Common myeloid progenitor, CD34-positive (primary cell): Measurements from ENCODE around the gene SF1.

Source experiments
- CTCF ChIA-PET: fragments of 350-600 bp; sonication (Branson Sonifier 250); formaldehyde crosslinking; loops from one replicate; lab custom pipeline; 2021; ENCODE audit warnings: antibody characterized with exemption; lab: Charles Lee
- POLR2A ChIA-PET: fragments of 350-600 bp; sonication (Branson Sonifier 250); formaldehyde crosslinking; loops from one replicate; lab custom pipeline; 2021; ENCODE audit warnings: antibody characterized with exemption; lab: Charles Lee
- DNase-seq, 3 donors: peaks; one replicate each; pipeline versions ENCODE4 v3.0.0 to v3.0.0-alpha.2; 2013
- H3K27ac ChIP-seq, 2 experiments: 1 replicate in 1 of 2; 2 replicates in 1 of 2; pipeline ENCODE4 v1.7.0; 2013; ENCODE audit warnings: inconsistent platforms in 2 of 2, low read length in 2 of 2, mild to moderate bottlenecking in 2 of 2, low read depth in 1 of 2, moderate library complexity in 1 of 2; ENCODE audit not compliant: severe bottlenecking in 2 of 2, insufficient read depth in 1 of 2, poor library complexity in 1 of 2
- H3K27me3 ChIP-seq, 5 experiments: replicated peaks in 2 of 5; 1 replicate in 3 of 5; 2 replicates in 2 of 5; pipeline versions ENCODE4 v1.6.1 to v1.7.0; 2013; ENCODE audit warnings: low read length in 4 of 5, mild to moderate bottlenecking in 2 of 5, moderate library complexity in 2 of 5, inconsistent platforms in 1 of 5; ENCODE audit not compliant: insufficient read depth in 5 of 5, control insufficient read depth in 4 of 5
- H3K36me3 ChIP-seq, 4 experiments: 1 replicate in 2 of 4; 2 replicates in 2 of 4; pipeline versions ENCODE4 v1.6.1 to v1.7.0; 2013; ENCODE audit warnings: low read length in 3 of 4, control low read depth in 1 of 4, mild to moderate bottlenecking in 1 of 4; ENCODE audit not compliant: control insufficient read depth in 4 of 4, insufficient read depth in 4 of 4
- H3K4me1 ChIP-seq, 4 experiments: 1 replicate in 3 of 4; 2 replicates in 1 of 4; pipeline versions ENCODE4 v1.6.1 to v1.7.1; 2013; ENCODE audit warnings: low read length in 3 of 4, mild to moderate bottlenecking in 3 of 4, control low read depth in 1 of 4, inconsistent platforms in 1 of 4, moderate library complexity in 1 of 4; ENCODE audit not compliant: control insufficient read depth in 4 of 4, insufficient read depth in 4 of 4; ENCODE audit errors: control extremely low read depth in 1 of 4
- H3K4me3 ChIP-seq, 7 experiments: 1 replicate in 4 of 7; 2 replicates in 3 of 7; pipeline versions ENCODE4 v1.5.1 to v1.7.0; 2013; ENCODE audit warnings: mild to moderate bottlenecking in 7 of 7, low read length in 6 of 7, moderate library complexity in 6 of 7, inconsistent platforms in 2 of 7, low read depth in 2 of 7, control low read depth in 1 of 7; ENCODE audit not compliant: insufficient read depth in 4 of 7, control insufficient read depth in 1 of 7; ENCODE audit errors: extremely low read depth in 1 of 7
- H3K9me3 ChIP-seq, 5 experiments: 1 replicate in 4 of 5; 2 replicates in 1 of 5; pipeline versions ENCODE4 v1.6.1 to v1.7.1; 2013; ENCODE audit warnings: low read length in 4 of 5, mild to moderate bottlenecking in 2 of 5, inconsistent platforms in 1 of 5, low read depth in 1 of 5, moderate library complexity in 1 of 5; ENCODE audit not compliant: control insufficient read depth in 4 of 5, insufficient read depth in 2 of 5; ENCODE audit errors: control extremely low read depth in 1 of 5
- WGBS: methylation state at CpG from one replicate; pipeline ENCODE4 v1.1.5; 2013; ENCODE audit not compliant: insufficient coverage; 5-methylcytosine and 5-hydroxymethylcytosine counted together

SF1 gene

GRCh38 chr11:64718084-64718779 lies 60.1 kb downstream of the SF1 start:
- CTCF ChIA-PET = interaction anchor here (0.9 to 2.1 kb wide), 8 partner anchors 9 to 68 kb away, joined by 3 to 8 read pairs (median 4); no protein-coding TSS in a partner anchor
- Histone ChIP-seq H3K27me3 (peaks cover 0 to 59% (median 23%) of the 10 kb centered on the region in 5 experiments), H3K4me1 (peaks cover 0 to 29% (median 15%) of the 10 kb centered on the region in 4 experiments), H3K36me3 (no peaks in the 10 kb centered on the region), H3K9me3 (no peaks in the 10 kb centered on the region), H3K4me3 (no peak overlapping the region), H3K27ac (no peak overlapping the region)
- DNase-seq = no peak
- POLR2A ChIA-PET = no interaction called here
- WGBS = 91% methylated on average over 11 of the region's 15 CpGs

GRCh38 chr11:64717268-64717578 lies 61.1 kb downstream of the SF1 start:
- Histone ChIP-seq H3K27ac (no peak overlapping the region), H3K4me3 (no peak overlapping the region), H3K27me3 (peaks cover 0 to 64% (median 21%) of the 10 kb centered on the region in 5 experiments), H3K4me1 (peaks cover 0 to 36% (median 23%) of the 10 kb centered on the region in 4 experiments), H3K36me3 (no peaks in the 10 kb centered on the region), H3K9me3 (no peaks in the 10 kb centered on the region)
- ChIA-PET CTCF (interaction anchor here (0.9 to 2.6 kb wide), 8 partner anchors 9 to 63 kb away, joined by 3 to 10 read pairs (median 4); no protein-coding TSS in a partner anchor), POLR2A (no interaction called here)
- 89% methylated on average over 3 of the region's 4 CpGs for whole genome bisulfite sequencing
- no peak for DNase-seq

GRCh38 chr11:64716473-64717267 lies 61.7 kb downstream of the SF1 start:
- WGBS = 54% methylated on average over 21 of the region's 21 CpGs
- H3K4me3 ChIP-seq = peak overlapping the region in 1 of 7 experiments; percentile 26
- no peaks in the 10 kb centered on the region for H3K9me3 ChIP-seq
- peaks cover 0 to 34% (median 28%) of the 10 kb centered on the region in 4 experiments for H3K4me1 ChIP-seq
- H3K27ac ChIP-seq = no peak overlapping the region
- CTCF ChIA-PET = interaction anchor here (0.6 to 2.6 kb wide), 10 partner anchors 9 to 559 kb away, joined by 3 to 10 read pairs (median 4); partner anchors contain the start of gene RASGRP2
- peaks cover 0 to 64% (median 22%) of the 10 kb centered on the region in 5 experiments for H3K27me3 ChIP-seq
- POLR2A ChIA-PET = no interaction called here
- no peaks in the 10 kb centered on the region for H3K36me3 ChIP-seq
- peak in 2 of 3 donors; percentile 60 to 61 for DNase-seq

- H3K27ac ChIP-seq = no peak overlapping the region
- H3K9me3 ChIP-seq = no peaks in the 10 kb centered on the region
- peaks cover 0 to 64% (median 28%) of the 10 kb centered on the region in 5 experiments for H3K27me3 ChIP-seq
- H3K36me3 ChIP-seq = no peaks in the 10 kb centered on the region
- peak overlapping the region in 1 of 7 experiments; percentile 26 for H3K4me3 ChIP-seq
- ChIA-PET CTCF (interaction anchor here (0.6 to 2.6 kb wide), 7 partner anchors 10 to 56 kb away, joined by 3 to 10 read pairs (median 5); partner anchors contain the start of gene RASGRP2), POLR2A (no interaction called here)
- peaks cover 0 to 40% (median 35%) of the 10 kb centered on the region in 4 experiments for H3K4me1 ChIP-seq
- WGBS = 17% methylated on average over 4 of the region's 13 CpGs
- no peak for DNase-seq
Observed at GRCh38 chr11:64715756-64716472, 62.4 kb downstream of the SF1 start.

GRCh38 chr11:64715110-64715509 lies 63.2 kb downstream of the SF1 start:
- no peak overlapping the region for H3K4me3 ChIP-seq
- CTCF ChIA-PET = interaction anchor here (0.6 to 2.6 kb wide), 4 partner anchors 10 to 27 kb away, joined by 3 to 10 read pairs (median 7); no protein-coding TSS in a partner anchor
- peaks cover 0 to 40% (median 37%) of the 10 kb centered on the region in 4 experiments for H3K4me1 ChIP-seq
- H3K9me3 ChIP-seq = no peaks in the 10 kb centered on the region
- no peak overlapping the region for H3K27ac ChIP-seq
- DNase-seq = no peak
- POLR2A ChIA-PET = no interaction called here
- 78% methylated on average over 5 of the region's 5 CpGs for WGBS
- H3K27me3 ChIP-seq = peaks cover 0 to 67% (median 33%) of the 10 kb centered on the region in 5 experiments
- H3K36me3 ChIP-seq = no peaks in the 10 kb centered on the region

- no peak for DNase-seq
- H3K27me3 ChIP-seq = peaks cover 0 to 69% (median 33%) of the 10 kb centered on the region in 5 experiments
- no CpG with 5 or more reads among the region's 5 CpGs for WGBS
- POLR2A ChIA-PET = no interaction called here
- no peaks in the 10 kb centered on the region for H3K36me3 ChIP-seq
- H3K27ac ChIP-seq = no peak overlapping the region
- no peaks in the 10 kb centered on the region for H3K9me3 ChIP-seq
- no peak overlapping the region for H3K4me3 ChIP-seq
- CTCF ChIA-PET = interaction anchor here (0.5 to 2.6 kb wide), 3 partner anchors 11 to 136 kb away, joined by 3 to 10 read pairs (median 3); no protein-coding TSS in a partner anchor
- peaks cover 0 to 40% (median 37%) of the 10 kb centered on the region in 4 experiments for H3K4me1 ChIP-seq
Observed at GRCh38 chr11:64714666-64715065, 63.7 kb downstream of the SF1 start.
